Fibroblast of the aortic adventitia (primary cell): ENCODE results near the gene PUS10. TPM values are rescaled to one million over a fixed set of nuclear protein-coding genes. Genes with fewer than 3 reads are reported as not detected.
"Not testable (repeated sequence)": the region's sequence is repeated elsewhere in the genome, so short reads cannot be mapped to it uniquely, and the experiment has no call there.

Experiments
- DNase-seq: peaks from one replicate; pipeline ENCODE4 v3.0.0-alpha.2; 2010; ENCODE audit warnings: low read depth
- H3K4me3 ChIP-seq: 2 replicates; pipeline ENCODE4 v1.5.1; 2011; ENCODE audit warnings: low read depth, mild to moderate bottlenecking, control low read depth, low read length, moderate library complexity
- total RNA-seq: library from RNA; depleted of rRNA; stranded (reverse); fragments of >200 nt; gene quantifications from 2 replicates; pipeline ENCODE4 v1.2.3, GENCODE V29; 2012; ENCODE audit warnings: low replicate concordance
- TF ChIP-seq, protein P1 (sequence below): IDR thresholded peaks from 2 replicates; pipeline ENCODE4 v1.5.1; 2011; ENCODE audit warnings: mild to moderate bottlenecking, low read length, control low read depth, inconsistent platforms; ENCODE audit not compliant: insufficient read depth

Gene PUS10
- total RNA-seq, 1 donor: 8.8 TPM

DNA sequence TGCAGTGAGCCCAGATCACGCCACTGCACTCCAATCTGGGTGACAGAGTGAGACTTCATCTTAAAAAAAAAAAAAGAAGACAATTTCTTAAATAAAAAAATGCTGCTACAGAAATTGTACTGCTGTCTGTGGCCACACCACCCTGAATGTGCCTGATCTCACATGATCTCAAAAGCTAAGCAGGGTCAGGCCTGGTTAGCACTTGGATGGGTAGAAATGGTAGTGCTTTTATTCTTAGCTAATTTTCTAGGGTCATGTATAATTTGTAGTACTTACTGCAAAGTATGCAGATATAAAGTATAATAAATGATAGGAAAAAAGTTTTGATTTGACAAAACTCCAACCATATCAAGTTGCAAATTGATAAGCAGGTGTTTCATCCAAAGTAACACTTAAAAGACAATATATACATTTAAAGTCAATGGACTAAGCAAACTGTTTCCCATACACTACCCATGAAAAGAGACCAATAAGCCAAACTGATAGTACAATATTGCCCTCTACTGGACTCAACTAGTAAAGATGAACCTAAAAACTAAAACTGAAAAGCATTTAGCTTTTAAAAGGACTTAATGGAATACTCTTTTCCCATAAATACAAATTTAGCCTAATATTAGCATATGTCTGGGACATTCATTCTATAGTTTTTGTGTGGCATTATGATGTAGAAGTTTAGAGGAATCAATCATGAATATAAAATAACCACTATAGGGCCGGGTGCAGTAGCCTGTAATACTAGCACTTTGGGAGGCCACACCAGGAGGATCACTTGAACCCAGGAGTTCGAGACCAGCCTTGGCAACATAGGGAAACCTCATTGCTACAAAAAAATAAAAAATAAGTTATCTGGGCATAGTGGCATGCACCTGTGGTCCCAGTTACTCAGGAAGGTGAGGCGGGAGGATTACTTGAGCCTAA, 19.2 kb downstream of the PUS10 start:
- H3K4me3 ChIP-seq: no peak overlapping the region

DNA sequence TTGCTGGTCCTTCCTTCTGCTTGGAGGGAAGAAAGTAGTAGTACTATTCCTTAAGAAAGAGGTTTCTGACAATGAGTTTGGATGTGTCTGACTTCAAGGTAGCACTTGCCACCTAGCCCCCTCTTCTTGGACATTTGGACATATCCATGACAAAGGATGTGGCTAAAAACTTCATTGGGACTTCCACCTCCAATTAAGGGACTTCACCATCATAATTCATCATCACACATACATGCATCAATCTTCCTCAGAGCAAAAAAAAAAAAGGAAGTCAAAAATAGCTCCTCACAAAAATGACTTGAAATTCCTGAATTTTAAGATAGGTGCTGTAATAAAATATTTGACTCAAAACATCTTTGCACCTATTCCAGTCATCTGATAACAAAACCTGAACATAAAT, 23.9 kb downstream of the PUS10 start:
- TF ChIP-seq, protein P1, sequence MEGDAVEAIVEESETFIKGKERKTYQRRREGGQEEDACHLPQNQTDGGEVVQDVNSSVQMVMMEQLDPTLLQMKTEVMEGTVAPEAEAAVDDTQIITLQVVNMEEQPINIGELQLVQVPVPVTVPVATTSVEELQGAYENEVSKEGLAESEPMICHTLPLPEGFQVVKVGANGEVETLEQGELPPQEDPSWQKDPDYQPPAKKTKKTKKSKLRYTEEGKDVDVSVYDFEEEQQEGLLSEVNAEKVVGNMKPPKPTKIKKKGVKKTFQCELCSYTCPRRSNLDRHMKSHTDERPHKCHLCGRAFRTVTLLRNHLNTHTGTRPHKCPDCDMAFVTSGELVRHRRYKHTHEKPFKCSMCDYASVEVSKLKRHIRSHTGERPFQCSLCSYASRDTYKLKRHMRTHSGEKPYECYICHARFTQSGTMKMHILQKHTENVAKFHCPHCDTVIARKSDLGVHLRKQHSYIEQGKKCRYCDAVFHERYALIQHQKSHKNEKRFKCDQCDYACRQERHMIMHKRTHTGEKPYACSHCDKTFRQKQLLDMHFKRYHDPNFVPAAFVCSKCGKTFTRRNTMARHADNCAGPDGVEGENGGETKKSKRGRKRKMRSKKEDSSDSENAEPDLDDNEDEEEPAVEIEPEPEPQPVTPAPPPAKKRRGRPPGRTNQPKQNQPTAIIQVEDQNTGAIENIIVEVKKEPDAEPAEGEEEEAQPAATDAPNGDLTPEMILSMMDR: no peak
- no peak for DNase-seq
- no peak overlapping the region for H3K4me3 ChIP-seq

More for the DNA sequence above, 19.2 kb downstream of the PUS10 start:
- peak; percentile 74 for DNase-seq
- TF ChIP-seq, protein P1: peak; percentile 50

DNA sequence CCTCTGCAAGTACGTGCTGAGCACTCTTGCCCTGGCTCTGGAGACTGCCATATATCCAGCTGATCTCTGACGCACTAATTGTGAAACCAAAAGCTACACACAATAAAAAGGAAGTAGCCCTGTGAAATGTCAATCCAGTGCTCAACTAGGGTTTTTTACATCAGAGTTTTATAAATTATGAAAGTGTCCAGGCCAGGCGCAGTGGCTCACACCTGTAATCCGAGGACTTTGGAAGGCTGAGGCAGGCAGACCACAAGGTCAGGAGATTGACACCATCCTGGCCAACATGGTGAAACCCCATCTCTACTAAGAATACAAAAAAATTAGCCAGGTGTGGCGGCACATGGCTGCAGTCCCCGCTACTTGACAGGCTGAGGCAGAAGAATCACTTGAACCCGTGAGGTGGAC, 25.1 kb downstream of the PUS10 start:
- no peak overlapping the region for H3K4me3 ChIP-seq
- TF ChIP-seq, protein P1: no peak
- no peak for DNase-seq

DNA sequence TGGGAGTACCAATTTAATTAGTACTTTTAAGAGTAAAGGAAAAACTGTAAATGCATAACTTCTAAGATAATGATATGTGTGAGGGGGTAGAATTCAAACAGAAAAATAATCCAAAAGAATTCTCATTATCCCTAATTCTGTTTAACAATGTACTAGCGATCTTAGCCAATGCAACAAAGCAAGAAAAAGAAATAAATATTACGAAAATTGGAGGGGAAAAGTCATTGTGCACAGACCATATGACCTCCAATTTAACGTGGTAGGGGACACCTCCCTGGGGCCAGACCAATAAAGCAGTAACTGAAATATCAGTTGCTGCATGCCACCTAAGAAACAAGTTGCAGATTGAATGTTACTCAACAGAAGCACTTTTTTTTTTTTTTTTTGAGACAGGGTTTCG, 26.4 kb downstream of the PUS10 start:
- H3K4me3 ChIP-seq: no peak overlapping the region
- no peak for DNase-seq
- TF ChIP-seq, protein P1: no peak

DNA sequence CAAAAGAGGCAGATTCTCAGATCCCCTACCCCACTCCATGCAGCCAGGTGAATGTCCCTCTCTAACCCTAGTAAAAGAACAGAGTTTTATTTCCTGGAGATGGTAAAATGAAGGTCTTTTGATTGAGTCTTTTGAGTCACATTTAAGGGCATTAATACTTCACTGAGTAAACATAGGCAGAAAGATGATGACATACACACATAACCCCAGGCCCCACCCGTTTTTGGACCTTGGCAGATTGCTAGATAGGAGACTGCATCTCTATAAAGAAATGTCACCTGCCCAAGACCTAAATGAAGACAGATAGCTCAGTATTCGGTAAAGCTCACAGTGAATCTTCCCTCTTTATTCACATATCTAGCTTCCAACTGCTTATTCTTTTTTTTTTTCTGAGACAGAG, 28.8 kb downstream of the PUS10 start:
- TF ChIP-seq, protein P1: no peak
- no peak overlapping the region for H3K4me3 ChIP-seq
- DNase-seq: no peak

DNA sequence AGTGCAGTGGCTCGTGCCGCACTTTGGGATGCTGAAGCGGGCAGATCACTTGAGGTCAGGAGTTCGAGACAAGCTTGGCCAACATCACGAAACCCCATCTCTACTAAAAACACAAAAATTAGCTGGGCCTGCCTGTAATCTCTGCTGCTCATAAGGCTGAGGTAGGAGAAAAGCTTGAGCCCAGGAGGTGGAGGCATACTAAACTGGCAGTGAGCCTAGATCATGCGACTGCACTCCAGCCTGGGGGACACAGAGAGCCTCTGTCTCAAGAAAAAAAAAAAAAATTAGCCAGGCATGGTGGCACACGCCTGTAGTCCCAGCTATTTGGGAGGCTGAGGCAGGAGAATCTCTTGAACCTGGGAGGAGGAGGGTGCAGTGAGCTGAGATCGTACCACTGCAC, 30.4 kb downstream of the PUS10 start:
- not testable (repeated sequence) for H3K4me3 ChIP-seq, DNase-seq

DNA sequence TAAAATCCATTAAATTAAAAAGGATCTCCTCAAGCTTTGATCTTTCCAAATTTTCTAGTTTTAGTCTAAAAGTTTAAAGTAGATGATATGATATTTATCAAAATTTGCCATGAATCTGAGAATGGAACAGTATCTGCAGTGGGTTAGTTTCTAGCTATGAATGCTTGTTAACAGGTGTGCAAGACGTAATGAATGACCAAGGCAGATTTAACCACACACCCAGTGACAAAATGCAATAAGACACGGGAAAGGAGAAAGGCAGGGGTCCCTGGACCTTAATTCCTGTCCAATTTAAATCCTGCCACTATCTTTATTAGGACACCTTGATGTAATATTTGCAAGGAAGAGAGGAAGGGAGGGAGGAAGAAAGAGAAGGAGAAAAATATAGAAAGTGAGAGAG, 31.0 kb downstream of the PUS10 start:
- TF ChIP-seq, protein P1: no peak
- DNase-seq: no peak
- no peak overlapping the region for H3K4me3 ChIP-seq
